ENCODE measurements around the gene HIBCH. TPM values are rescaled to one million over a fixed set of nuclear protein-coding genes. Genes with fewer than 3 reads are reported as not detected.

The HIBCH gene
- total RNA-seq, 2 donors from 2014 or later = 19.8 to 68.4 TPM

DNA sequence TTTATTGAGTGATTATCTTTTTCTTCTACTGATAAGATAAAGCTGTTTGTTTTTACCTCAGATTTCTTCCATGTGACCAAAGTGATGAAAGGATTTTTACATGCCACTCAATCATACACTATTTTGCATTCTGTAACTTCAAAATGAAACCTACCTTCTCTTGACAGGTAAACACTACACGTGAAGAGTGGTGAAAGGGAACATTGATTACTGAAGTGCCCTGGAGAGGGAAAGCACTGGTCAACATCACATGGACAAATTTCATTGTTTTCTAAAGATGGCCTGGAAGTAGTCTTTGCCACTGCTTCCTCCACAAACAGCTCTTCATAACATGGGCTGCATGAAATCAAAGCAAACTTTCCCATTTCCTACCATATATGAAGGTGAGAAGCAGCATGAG, 120.1 kb downstream of the HIBCH start:
- DNase-seq (ENCODE audit: low spot score) = no peak
- Mint-ChIP-seq H3K36me3 (peaks cover 24% of the 10 kb centered on the region), H3K27me3 (no peaks in the 10 kb centered on the region), H3K4me3 (no peak overlapping the region), H3K27ac (no peak overlapping the region), H3K9me3 (no peaks in the 10 kb centered on the region), H3K4me1 (ENCODE audit: low read depth in 2 of 2) (no peaks in the 10 kb centered on the region)
- no peak for ATAC-seq

DNA sequence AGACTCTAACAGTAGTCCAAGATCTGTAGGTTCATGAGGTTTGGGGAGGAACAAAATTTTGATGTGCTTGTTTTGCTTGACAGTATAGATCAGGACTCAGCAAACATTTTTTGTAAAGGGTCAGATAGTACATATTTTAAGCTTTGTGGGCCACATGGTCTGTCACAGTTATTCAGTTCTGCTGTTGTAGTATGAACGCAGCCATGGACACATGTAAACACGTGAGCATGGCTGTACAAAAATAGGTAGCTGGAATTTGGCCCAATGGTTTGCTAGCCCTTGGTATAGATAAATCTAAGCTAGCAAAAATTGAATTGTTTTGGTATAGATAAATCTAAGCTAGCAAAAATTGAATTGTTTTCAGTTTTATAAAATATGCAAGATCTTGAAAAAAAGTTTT, 120.5 kb downstream of the HIBCH start:
- Mint-ChIP-seq H3K9me3 (no peaks in the 10 kb centered on the region), H3K27ac (no peak overlapping the region), H3K4me1 (ENCODE audit: low read depth in 2 of 2) (no peaks in the 10 kb centered on the region), H3K27me3 (no peaks in the 10 kb centered on the region), H3K36me3 (peaks cover 20% of the 10 kb centered on the region), H3K4me3 (no peak overlapping the region)
- DNase-seq (ENCODE audit: low spot score) (no peak), ATAC-seq (no peak)

DNA sequence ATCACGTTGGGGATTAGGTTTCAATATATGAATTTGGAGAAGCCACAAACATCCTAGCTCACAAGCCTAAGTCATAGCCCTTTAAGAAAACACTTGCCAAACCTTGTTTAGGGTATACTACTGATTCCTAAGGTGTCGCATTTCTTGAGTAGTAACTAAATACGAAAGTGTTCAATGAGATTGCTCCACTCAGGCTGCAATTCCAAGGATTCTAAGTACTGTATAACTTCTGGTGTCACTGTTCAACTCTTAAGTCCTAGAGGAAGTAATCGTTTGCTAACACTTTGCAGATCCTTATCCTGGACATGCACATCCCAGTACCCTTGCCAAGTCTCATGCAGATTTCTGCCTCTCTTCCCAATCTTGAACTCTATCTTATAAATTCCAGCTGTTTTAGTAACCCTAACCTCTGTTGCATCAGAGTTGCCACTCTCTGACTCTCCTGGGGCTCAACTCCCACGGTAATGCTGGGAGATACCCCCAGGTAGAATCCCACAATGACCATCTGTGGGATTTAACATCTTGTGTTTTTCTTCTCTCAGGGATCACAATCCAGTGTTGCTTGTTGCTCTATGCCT, 122.4 kb downstream of the HIBCH start:
- Mint-ChIP-seq H3K4me3 (no peak overlapping the region), H3K27me3 (no peaks in the 10 kb centered on the region), H3K4me1 (ENCODE audit: low read depth in 2 of 2) (no peaks in the 10 kb centered on the region), H3K36me3 (peaks cover 19% of the 10 kb centered on the region), H3K27ac (no peak overlapping the region), H3K9me3 (no peaks in the 10 kb centered on the region)
- DNase-seq (ENCODE audit: low spot score) (no peak), ATAC-seq (no peak)

DNA sequence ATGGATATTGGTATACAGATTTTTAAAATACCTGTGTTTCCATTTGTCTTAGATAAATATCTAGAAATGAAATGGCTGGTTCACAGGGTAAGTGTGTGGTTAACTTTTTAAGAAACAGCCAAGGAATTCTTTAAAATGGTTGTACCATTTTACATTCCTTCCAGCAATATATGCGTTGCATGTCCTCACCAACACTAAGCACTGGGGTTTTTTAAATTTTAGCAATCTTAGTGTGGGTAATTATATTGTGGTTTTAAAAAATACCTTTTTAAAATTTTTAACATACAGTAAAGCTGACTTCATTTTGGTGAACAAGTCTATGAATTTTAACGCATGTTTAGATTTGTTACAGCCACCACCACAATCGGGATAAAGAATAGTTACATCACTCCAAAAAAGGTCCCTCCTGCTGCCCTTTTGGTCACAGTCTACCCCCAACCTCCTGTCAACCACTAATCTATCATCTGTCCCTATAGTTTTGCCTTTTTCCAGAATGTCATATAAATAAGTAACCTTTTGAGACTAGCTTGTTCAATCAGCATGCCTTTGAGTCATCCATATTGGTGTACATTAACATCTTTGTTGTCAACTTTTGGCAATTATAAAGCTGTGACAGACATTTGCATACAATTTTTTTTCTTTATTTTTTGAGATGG, 129.0 kb downstream of the HIBCH start:
- no peaks in the 10 kb centered on the region for H3K36me3 Mint-ChIP-seq
- no peaks in the 10 kb centered on the region for H3K27me3 Mint-ChIP-seq
- H3K27ac Mint-ChIP-seq = no peak overlapping the region
- ATAC-seq = no peak
- no peak overlapping the region for H3K4me3 Mint-ChIP-seq
- H3K4me1 Mint-ChIP-seq (ENCODE audit: low read depth in 2 of 2) = no peaks in the 10 kb centered on the region
- DNase-seq (ENCODE audit: low spot score) = no peak
- H3K9me3 Mint-ChIP-seq = no peaks in the 10 kb centered on the region

DNA sequence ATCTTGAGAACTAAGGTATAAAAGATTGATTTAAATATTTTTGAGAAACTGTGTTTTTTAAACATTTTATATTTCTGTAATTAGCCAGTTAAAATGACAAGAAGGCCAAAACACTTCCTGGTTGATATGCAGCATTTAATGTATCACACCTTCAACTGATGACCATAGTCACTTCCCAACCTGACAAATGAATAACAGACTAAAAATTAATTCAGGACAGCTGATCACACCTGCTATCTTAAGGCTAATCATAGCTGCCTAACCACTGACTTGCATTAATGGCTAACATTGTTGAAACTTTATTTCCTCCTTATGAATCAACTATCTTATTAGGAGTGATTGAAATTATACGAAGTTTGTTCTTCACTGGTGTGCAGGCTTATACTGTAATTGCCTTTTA, 131.3 kb downstream of the HIBCH start:
- no peak for DNase-seq (ENCODE audit: low spot score)
- Mint-ChIP-seq H3K4me1 (ENCODE audit: low read depth in 2 of 2) (no peaks in the 10 kb centered on the region), H3K27ac (no peak overlapping the region), H3K9me3 (no peaks in the 10 kb centered on the region), H3K36me3 (no peaks in the 10 kb centered on the region), H3K4me3 (no peak overlapping the region), H3K27me3 (peaks cover 0 to 5% of the 10 kb centered on the region in 2 donors)
- ATAC-seq = no peak

DNA sequence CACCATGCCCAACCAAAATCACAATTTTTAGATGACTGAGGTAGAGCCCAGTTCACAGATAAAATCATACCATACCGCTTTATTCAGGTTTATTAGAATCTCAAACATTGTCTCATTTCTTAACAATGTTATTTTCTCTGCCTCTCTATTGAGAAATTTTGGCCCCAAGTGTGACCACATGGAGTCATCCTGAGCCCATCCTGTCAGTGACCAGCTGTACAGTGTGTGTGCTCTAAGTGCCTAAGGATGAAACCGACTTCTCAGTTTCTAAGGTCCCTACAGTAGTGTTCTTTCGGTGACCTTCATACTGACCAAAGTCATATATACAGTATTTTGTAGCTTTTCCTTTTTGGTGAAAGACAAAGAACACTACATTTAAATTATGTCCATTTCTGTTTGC, 133.4 kb downstream of the HIBCH start:
- H3K9me3 Mint-ChIP-seq = no peaks in the 10 kb centered on the region
- H3K4me1 Mint-ChIP-seq (ENCODE audit: low read depth in 2 of 2) = peaks cover 0 to 2% of the 10 kb centered on the region in 2 donors
- no peak overlapping the region for H3K4me3 Mint-ChIP-seq
- no peak for ATAC-seq
- peaks cover 10 to 11% of the 10 kb centered on the region in 2 donors for H3K27me3 Mint-ChIP-seq
- H3K36me3 Mint-ChIP-seq = no peaks in the 10 kb centered on the region
- H3K27ac Mint-ChIP-seq = no peak overlapping the region
- DNase-seq (ENCODE audit: low spot score) = no peak

DNA sequence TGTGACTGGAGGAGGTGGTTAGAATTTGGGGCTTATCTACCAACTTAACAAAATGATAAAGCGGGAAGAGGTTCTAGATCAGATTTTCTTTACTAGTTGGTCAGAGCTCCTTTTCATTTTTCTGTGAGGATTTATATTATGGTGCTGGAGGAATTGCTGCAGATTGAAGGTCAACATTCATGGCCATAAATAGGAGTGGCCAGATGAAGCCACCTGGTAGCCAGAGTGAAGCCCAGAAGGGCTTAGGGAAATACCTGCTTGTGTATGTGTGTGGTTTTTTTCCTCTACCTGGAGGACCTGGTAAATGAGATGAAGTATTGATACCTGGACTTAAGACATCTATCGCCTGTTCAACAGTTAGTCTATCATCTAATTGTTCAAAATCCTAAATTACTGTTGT, 134.2 kb downstream of the HIBCH start:
- peaks cover 0 to 6% of the 10 kb centered on the region in 2 donors for H3K4me1 Mint-ChIP-seq (ENCODE audit: low read depth in 2 of 2)
- no peak overlapping the region for H3K4me3 Mint-ChIP-seq
- H3K27ac Mint-ChIP-seq = no peak overlapping the region
- no peaks in the 10 kb centered on the region for H3K9me3 Mint-ChIP-seq
- no peak for DNase-seq (ENCODE audit: low spot score)
- ATAC-seq = no peak
- peaks cover 13 to 14% of the 10 kb centered on the region in 2 donors for H3K27me3 Mint-ChIP-seq
- H3K36me3 Mint-ChIP-seq = no peaks in the 10 kb centered on the region

DNA sequence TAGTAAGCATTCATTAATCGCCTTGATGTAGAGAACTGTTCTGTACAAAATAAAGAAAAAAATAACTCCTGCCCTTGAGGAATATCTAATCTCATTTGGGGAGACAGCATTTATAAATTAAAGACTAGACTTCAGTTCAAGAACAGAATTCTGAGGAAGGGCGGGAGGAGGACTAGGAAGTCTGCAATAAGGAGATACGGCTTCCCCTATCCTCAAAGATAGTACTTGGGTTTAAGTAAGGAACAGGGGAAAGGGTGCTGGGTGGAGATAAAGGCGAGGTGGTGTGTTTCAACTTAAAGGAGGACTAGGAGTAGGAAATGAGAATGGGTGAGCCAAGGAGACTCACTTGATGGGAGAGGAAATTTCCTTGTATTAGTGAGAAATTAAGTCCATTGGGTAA, 135.2 kb downstream of the HIBCH start:
- no peak for DNase-seq (ENCODE audit: low spot score)
- peaks cover 18 to 19% of the 10 kb centered on the region in 2 donors for H3K27me3 Mint-ChIP-seq
- no peaks in the 10 kb centered on the region for H3K9me3 Mint-ChIP-seq
- no peaks in the 10 kb centered on the region for H3K36me3 Mint-ChIP-seq
- no peak for ATAC-seq
- no peak overlapping the region for H3K4me3 Mint-ChIP-seq
- no peak overlapping the region for H3K27ac Mint-ChIP-seq
- H3K4me1 Mint-ChIP-seq (ENCODE audit: low read depth in 2 of 2) = peaks cover 5 to 10% of the 10 kb centered on the region in 2 donors

DNA sequence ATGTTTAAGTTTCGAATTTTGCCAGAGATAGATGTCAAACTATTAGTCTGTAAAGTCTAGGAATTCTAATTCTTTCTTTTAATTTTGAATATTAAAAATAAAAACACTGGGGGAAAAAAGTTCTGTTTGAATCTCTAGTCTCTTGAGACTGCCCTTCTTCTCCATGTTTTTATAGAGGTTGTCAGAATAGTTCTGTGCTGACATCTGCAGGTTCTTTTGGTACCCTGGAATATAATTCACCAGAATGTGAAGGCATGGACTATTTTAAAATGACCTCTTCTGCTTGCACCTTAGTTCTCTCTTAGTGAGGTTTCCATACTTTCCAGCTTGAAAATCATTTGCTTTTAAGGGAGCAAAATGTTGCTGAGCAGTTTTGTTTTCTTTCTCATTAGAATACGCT, 136.1 kb downstream of the HIBCH start:
- no peak overlapping the region for H3K4me3 Mint-ChIP-seq
- peaks cover 5 to 10% of the 10 kb centered on the region in 2 donors for H3K4me1 Mint-ChIP-seq (ENCODE audit: low read depth in 2 of 2)
- DNase-seq (ENCODE audit: low spot score) (no peak), ATAC-seq (no peak)
- no peak overlapping the region for H3K27ac Mint-ChIP-seq
- no peaks in the 10 kb centered on the region for H3K9me3 Mint-ChIP-seq
- peaks cover 20% of the 10 kb centered on the region in 2 donors for H3K27me3 Mint-ChIP-seq
- H3K36me3 Mint-ChIP-seq = no peaks in the 10 kb centered on the region

DNA sequence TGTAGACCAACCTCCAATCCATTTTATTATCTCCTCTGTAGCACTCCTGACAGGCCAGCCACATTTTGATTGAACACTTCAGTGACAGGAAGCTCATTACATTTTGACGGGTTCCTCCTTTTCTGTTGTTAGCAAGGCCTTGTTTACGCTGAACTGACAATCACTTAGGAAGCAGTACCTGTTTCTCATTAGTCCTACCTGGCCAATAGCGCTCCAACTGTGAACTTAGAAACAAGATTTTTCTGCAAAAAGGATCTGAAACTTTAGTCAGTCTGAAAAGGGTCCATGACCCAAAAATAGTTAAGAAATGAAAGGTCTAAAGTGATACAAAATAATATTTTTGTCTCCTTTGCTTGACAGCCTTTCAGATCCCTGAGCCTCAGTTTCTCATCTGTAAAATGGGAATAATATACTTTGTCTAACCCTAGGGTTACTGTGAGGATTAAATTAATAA, 137.5 kb downstream of the HIBCH start:
- H3K36me3 Mint-ChIP-seq = no peaks in the 10 kb centered on the region
- peaks cover 23 to 25% of the 10 kb centered on the region in 2 donors for H3K27me3 Mint-ChIP-seq
- no peaks in the 10 kb centered on the region for H3K9me3 Mint-ChIP-seq
- peaks cover 5 to 10% of the 10 kb centered on the region in 2 donors for H3K4me1 Mint-ChIP-seq (ENCODE audit: low read depth in 2 of 2)
- no peak overlapping the region for H3K27ac Mint-ChIP-seq
- ATAC-seq (no peak), DNase-seq (ENCODE audit: low spot score) (no peak)
- peak overlapping the region; percentile 5 for H3K4me3 Mint-ChIP-seq

DNA sequence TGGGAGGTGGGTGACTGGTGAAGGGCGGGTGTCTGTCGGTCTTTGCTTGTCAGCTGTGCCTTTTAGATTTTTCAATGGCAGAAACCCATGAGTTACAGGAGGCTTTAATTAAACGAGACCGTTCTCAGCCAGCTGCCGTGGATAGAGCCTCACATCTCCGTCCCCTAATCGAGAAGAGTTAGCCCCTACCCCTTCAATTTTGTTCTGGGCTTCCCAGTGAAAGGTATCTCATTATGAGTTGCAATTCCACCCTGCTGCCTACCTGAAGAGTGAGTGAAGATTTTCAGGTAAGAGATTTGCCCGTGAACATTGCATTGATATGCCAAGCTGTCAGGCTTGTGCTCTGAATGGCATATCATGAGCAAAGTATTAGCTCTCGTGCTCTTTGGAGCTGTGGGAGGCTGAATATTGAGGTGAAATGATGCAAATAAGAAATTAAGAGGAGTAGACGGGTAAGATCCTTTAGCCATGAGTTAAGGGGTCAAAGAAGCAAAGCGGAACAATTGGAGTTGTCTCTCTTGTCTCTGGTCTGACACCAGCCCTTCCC, 138.4 kb downstream of the HIBCH start:
- ATAC-seq = no peak
- peaks cover 23 to 27% of the 10 kb centered on the region in 2 donors for H3K27me3 Mint-ChIP-seq
- H3K4me1 Mint-ChIP-seq (ENCODE audit: low read depth in 2 of 2) = peaks cover 5 to 10% of the 10 kb centered on the region in 2 donors
- DNase-seq (ENCODE audit: low spot score) = no peak
- H3K4me3 Mint-ChIP-seq = peak overlapping the region; percentile 45
- H3K36me3 Mint-ChIP-seq = no peaks in the 10 kb centered on the region
- no peak overlapping the region for H3K27ac Mint-ChIP-seq
- H3K9me3 Mint-ChIP-seq = no peaks in the 10 kb centered on the region

DNA sequence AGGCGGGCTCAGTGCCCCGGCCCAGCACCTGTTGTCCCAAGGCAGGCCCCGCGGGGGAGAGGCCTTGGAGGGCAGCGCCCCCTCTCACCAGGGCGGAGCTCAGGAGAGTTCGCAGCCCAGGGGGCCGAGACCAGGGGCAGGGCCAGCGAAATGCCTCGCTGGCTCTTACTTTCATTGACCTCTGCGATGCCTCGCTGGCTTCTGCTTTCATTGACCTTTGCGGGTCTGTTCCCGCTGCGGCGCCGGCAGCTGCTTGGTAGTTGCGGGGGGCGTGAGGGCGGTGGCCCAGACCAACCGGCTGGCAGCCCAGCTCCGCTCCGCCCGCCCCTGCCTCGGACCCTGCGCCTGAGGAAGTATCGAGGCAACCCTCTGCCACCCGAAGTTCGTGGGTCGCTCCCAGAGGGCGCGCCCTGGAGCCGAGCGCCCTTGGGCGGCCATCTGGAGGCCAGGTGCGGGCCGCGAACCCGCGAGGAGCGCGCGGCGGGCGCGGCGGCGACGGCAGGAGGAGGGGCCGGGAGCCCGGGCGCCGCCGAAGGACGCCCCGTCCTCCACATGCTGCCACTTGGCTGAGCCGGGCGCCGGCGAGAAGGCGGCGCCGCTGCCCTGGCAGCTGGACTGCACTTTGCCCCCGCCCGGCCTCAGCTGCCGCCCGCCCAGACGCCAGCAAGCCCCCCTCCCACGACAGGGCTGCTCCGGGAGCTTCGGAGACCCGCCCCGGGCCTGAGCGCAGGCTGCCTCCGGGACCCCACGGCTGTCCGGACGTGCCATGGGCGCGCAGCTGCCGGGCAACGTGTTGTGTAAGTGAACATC, 139.1 kb downstream of the HIBCH start:
- no peak overlapping the region for H3K27ac Mint-ChIP-seq
- H3K27me3 Mint-ChIP-seq = peaks cover 23 to 27% of the 10 kb centered on the region in 2 donors
- H3K4me3 Mint-ChIP-seq = peak overlapping the region; percentile 45
- H3K4me1 Mint-ChIP-seq (ENCODE audit: low read depth in 2 of 2) = peaks cover 5 to 10% of the 10 kb centered on the region in 2 donors
- no peaks in the 10 kb centered on the region for H3K36me3 Mint-ChIP-seq
- peak; percentile 62 to 73 for ATAC-seq
- no peaks in the 10 kb centered on the region for H3K9me3 Mint-ChIP-seq
- DNase-seq (ENCODE audit: low spot score) = no peak

DNA sequence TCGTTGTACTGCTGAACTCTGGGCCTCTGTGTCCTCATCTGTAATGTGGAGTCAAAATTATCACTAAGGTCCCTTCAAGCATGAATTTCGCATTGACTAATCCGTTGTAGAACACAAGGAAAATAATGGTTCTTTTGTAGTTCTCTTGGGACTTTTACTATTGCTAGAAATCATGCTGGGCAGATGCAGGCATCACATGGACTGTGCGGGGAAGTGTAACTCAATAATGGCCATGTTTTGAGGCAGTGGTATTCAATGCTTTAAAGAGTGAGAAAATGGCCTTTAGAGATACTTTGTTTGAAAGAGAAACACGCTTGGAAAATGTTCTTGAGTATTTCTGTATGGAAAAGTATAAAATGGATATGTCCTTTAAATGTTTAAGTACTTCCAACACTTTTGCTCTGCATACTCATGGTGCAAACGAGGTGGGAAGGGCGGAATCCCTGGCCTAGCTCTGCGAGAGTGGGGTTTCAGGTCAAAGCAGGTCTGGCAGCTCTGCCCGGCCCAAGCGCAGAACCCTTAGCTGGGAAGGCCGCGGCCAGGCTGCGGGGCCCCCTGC, 139.8 kb downstream of the HIBCH start:
- DNase-seq (ENCODE audit: low spot score) (no peak), ATAC-seq (no peak)
- Mint-ChIP-seq H3K9me3 (no peaks in the 10 kb centered on the region), H3K36me3 (no peaks in the 10 kb centered on the region), H3K27me3 (peaks cover 23 to 27% of the 10 kb centered on the region in 2 donors), H3K4me1 (ENCODE audit: low read depth in 2 of 2) (peaks cover 5 to 10% of the 10 kb centered on the region in 2 donors), H3K27ac (no peak overlapping the region), H3K4me3 (peak overlapping the region; percentile 67)
